T-helper 2 cell (primary cell): ENCODE data around the gene MTRF1L.

Source experiments
- DNase-seq, 5 experiments: peaks; one replicate each; pipeline versions ENCODE4 v3.0.0 to v3.0.0-alpha.2; 2012 to 2022
- total RNA-seq, 2 donors: gene quantifications; one replicate each; lab custom pipeline; 2026; lab: John Stamatoyannopoulos, UW

Gene MTRF1L, protein sequence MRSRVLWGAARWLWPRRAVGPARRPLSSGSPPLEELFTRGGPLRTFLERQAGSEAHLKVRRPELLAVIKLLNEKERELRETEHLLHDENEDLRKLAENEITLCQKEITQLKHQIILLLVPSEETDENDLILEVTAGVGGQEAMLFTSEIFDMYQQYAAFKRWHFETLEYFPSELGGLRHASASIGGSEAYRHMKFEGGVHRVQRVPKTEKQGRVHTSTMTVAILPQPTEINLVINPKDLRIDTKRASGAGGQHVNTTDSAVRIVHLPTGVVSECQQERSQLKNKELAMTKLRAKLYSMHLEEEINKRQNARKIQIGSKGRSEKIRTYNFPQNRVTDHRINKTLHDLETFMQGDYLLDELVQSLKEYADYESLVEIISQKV
- total RNA-seq = 9.7 to 11.0 reads per million in 2 donors

DNA sequence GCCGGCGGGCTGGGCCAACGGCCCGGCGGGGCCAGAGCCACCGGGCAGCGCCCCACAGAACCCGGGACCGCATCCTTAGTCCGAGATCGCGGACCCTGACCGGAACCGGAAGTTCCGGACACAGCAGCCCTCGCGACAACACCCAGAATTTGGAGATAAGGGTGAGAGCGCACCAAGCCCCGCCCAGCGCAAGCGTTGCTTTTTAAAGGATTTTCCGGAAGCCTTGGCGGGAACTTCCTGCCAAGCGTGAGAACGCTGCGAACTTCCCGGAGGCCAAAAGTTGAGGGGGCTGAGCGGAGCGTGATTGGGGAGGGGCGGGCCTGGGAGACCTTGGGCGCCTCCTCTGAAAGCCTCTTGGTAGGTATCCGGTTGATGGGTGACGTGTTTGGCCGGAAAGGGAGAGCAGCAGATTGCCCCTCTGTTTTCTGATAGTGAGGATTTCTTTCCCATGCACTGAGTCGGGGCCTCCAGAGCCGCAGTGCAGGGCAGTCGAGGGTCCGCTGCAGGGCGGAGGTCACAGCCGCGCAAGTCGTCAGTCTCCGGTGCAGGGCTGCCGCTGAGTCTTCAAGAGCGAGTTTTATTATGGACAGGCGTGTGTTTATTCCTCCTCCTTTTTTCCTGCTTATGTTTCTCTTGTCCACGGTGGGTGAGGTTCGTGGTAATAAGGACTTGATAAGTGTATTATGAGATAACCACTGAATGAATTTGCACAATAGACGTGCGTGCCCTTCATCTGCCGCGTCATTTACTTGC, at the start of gene MTRF1L:
Gene MTRF1L (minus strand): TSS at position 97 of the 753 bp plus-strand sequence. CDS start 24 bp downstream, at position 73.
- peak; percentile 55 to 94 (median 78) for DNase-seq

- DNase-seq = no peak
Observed at GRCh38 chr6:153051801-153052200, 49.3 kb upstream of the MTRF1L start.

DNA sequence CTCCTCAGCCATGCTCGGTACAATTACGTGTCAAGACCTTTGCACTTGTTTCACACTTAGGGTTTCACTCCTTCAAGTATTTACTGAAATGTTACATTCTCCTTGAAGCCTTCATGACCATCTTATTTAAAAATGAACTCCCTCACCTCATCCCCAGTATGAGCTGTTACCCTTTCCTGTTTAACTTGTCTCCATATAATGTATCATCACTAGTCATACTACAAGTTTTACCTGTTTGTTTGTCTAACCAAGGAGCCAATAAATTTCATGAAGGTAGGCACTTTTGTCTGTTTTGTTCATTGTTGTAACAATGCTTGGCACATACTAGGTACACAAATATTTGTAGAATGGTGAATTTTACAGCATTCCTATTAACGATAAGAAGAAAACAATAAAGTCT, 46.1 kb upstream of the MTRF1L start:
- no peak for DNase-seq

DNA sequence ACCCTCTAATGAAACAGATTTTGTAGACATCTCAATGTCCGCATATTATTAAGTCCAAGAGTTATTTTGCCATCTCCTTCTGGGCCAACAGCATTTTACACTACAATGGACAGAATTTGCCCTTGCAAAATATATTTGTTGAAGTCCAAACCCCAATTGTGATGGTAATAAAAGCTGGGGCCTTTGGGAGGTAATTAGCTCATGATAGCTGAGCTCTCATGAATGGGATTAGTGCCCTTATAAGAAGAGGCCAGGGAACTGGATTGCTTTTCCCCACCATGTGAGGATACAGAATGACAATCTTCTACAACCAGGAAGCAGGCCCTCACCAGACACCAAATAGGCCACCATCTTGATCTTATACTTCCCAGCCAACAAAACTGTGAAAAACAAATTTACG, 44.9 kb upstream of the MTRF1L start:
- no peak for DNase-seq

DNA sequence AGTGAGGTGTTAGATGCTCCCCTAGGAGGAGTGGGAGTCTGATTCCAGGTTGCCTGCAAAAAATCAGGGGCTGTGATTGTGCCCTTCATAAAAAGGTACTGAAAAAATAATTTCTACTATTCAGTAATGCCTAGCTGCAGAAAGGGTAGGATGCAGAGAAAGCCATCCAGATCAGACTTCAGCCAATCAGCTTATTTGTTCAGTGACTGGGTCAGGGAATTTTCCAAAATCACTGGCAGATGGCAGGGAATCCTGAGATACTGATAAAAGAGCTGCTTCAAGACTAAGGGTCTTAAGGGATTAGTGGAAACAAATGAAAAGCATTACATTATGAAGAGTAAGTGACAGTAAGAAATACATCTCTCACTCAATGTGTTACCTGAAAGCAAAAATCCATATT, 42.8 kb upstream of the MTRF1L start:
- no peak for DNase-seq

DNA sequence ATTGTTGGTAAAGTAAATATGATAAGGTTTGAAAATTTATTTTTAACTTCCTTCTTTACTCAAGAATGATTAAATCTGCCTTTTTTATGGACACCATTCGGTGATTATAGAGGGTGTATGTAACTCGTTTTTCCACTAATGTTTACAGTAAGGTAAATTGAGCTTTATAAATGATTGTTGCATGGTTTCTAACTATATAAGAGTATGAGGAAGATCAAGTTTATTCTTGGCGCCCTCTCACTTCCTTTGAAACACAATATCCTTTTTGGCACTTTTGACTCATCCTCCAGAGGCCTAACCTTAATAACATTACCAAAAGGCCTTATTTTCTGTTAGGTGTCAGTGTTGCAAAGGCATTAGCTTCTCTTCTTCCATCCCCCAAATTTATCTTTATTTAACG, 41.8 kb upstream of the MTRF1L start:
- no peak for DNase-seq

DNA sequence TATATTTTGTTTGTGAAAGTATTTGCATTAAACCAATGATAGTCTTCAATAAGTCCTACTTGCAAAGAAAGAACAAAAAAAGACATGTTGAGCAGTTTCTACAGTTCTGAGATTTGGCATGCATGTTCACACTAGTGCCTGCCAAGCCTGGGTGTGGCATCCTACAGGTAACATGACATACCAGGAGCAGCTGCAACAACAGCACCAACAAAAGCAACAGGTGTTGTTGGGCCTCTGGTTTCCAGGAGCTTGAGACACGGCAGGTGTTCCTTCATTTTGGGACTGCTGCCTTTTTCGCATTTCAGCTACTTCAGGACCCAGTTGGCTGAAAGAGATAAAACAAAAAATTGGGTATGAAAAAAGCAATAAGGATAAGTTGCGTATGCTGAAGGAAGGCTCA, 41.2 kb upstream of the MTRF1L start:
- DNase-seq = no peak

DNA sequence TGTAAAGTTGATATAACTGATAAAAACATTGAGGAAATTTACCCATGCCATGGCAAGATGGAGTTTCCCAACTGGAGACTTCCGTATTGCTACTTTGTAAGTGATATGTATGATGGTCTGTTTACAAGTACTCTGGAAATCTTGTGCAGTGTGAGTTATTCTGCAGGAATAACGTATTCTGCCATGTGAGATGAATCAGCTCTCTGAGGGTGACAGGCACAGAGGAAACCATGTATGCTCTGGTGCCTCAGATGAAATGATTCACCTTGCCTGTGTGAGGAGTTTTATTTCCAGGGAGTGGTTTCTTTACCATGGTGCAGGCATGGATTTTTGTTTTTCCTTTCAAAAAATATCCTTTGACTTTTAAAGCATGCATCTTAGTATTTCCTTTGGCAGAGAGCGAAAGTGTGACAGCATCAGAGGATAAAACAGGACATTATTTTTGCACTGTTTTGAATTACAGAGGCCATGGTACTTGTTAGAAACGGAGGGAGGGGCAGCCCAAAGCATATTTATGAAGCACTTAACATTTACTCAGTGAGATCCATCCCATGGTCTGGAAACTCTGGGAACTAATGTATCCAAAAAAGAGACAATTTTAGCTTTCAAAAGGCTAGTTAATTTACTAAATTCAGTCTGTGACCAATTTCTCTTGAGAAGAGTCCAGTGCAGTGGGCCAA, 36.0 kb upstream of the MTRF1L start:
- no peak for DNase-seq

- DNase-seq = no peak
Observed at GRCh38 chr6:153034139-153034538, 31.6 kb upstream of the MTRF1L start.

GRCh38 chr6:153032255-153032882, 29.9 kb upstream of the MTRF1L start:
- DNase-seq = peak in 1 of 5 experiments; percentile 8

- DNase-seq = no peak
Observed at GRCh38 chr6:153031335-153031955, 28.9 kb upstream of the MTRF1L start.

DNA sequence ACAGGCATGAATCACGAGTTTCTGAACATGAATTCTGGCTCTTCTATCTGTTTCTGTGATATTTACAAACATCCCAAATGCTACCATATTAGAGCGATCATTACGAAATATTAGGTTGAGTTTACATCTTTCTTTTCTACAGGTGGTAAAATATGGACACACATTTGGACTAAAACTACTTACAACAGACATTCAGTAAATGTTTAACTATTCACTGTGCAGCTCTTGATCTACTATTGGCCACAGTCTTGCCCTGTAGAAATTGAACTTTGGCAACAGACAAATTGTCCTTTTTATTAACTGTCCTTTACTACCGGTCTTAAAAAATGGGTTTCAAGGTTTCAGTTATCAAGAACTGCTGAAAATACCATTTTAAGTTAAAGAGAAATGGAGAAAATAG, 26.5 kb upstream of the MTRF1L start:
- DNase-seq = no peak

- no peak for DNase-seq
Observed at GRCh38 chr6:153028286-153028685, 25.8 kb upstream of the MTRF1L start.

DNA sequence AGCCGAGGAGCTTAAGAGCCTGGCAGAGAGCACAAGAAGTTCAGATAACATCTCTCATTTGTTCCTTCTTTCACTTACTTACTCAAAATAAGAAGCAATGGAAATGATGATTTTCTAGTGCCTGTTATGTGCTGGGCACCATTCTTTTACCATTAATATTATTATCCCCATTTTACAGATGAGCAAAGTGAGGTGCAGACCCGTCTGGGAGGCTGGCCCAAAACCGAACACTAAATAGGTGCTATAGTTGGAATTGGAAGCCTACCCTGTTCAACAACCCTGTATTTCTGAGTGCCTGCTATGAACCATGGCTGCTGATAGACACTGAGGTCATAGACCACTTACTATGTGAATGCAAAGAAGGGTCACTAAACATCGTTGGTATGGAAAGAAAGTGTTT, 25.0 kb upstream of the MTRF1L start:
- no peak for DNase-seq

DNA sequence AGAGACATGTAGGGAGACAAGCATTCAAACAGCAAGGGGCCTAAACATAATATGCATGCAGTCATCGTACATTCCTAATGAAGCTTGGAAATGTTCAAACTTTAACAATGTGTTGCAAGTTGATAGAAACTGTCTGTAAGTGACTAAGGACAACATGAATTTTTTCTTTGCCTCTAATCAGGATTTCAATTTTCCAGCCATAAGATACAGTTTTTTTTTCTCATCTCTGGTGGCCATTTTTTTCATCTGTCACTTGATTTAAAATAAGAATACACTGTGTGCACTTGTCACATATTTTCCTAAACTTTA, 22.2 kb upstream of the MTRF1L start:
- no peak for DNase-seq

- DNase-seq = peak in 3 of 5 experiments; percentile 9 to 67 (median 30)
Observed at GRCh38 chr6:153023977-153024708, 21.6 kb upstream of the MTRF1L start.

DNA sequence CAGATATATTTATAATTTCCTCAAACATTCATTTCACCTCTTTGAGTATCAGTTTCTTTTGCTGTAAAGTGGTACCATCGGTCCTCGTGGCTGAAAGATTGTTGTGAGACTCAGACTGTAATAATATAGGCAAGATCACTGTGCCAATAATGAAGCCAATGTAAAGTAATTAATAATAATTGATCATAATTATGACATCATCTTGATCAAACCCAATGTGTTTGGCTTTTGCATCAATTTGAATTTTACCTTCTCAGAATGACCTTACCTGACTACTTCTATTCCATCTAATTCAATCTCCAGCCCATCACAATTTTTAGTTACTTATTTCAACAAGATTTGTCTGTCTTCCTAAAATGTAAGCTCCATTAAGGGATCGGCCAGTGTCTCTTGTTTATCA, 15.8 kb upstream of the MTRF1L start:
- DNase-seq = no peak

- no peak for DNase-seq
Observed at GRCh38 chr6:153016846-153017245, 14.3 kb upstream of the MTRF1L start.

- no peak for DNase-seq
Observed at GRCh38 chr6:153015094-153015640, 12.7 kb upstream of the MTRF1L start.

- DNase-seq = no peak
Observed at GRCh38 chr6:153013438-153013837, 10.9 kb upstream of the MTRF1L start.

- no peak for DNase-seq
Observed at GRCh38 chr6:153012856-153013255, 10.3 kb upstream of the MTRF1L start.

DNA sequence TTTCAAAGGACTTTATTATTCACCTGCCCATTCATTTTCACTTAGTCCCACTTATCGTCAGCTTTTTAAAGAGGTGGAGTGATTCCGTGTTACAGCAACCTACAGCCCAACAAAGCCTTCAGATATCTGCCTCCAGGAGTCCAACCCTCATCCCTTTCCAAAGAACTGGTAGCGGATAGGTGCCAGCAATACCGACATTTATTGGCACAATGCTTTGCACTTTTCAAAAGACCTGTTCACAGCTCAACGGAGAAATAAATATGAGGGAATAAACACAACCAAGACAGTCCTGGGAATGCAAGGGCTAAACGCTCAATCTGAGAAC, 819 bp upstream of the MTRF1L start:
- no peak for DNase-seq
